Thoracic aorta endothelial cell (primary cell): ENCODE results near the gene RAB5B. TPM values are rescaled to one million over a fixed set of nuclear protein-coding genes. Genes with fewer than 3 reads are reported as not detected.

Experiments used
- total RNA-seq: library from RNA; depleted of rRNA; stranded (reverse); fragments of >200 nt; gene quantifications from 2 replicates; pipeline ENCODE4 v1.2.3, GENCODE V29; 2012

Gene RAB5B, protein sequence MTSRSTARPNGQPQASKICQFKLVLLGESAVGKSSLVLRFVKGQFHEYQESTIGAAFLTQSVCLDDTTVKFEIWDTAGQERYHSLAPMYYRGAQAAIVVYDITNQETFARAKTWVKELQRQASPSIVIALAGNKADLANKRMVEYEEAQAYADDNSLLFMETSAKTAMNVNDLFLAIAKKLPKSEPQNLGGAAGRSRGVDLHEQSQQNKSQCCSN
- total RNA-seq: 57.3 and 71.9 TPM in 2 replicates

GRCh38 chr12:55973599-55974307 lies at the start of gene RAB5B:
TSS of gene RAB5B (plus strand) at chr12:55974078. CDS start at chr12:55986961, 12,883 bp downstream.

DNA sequence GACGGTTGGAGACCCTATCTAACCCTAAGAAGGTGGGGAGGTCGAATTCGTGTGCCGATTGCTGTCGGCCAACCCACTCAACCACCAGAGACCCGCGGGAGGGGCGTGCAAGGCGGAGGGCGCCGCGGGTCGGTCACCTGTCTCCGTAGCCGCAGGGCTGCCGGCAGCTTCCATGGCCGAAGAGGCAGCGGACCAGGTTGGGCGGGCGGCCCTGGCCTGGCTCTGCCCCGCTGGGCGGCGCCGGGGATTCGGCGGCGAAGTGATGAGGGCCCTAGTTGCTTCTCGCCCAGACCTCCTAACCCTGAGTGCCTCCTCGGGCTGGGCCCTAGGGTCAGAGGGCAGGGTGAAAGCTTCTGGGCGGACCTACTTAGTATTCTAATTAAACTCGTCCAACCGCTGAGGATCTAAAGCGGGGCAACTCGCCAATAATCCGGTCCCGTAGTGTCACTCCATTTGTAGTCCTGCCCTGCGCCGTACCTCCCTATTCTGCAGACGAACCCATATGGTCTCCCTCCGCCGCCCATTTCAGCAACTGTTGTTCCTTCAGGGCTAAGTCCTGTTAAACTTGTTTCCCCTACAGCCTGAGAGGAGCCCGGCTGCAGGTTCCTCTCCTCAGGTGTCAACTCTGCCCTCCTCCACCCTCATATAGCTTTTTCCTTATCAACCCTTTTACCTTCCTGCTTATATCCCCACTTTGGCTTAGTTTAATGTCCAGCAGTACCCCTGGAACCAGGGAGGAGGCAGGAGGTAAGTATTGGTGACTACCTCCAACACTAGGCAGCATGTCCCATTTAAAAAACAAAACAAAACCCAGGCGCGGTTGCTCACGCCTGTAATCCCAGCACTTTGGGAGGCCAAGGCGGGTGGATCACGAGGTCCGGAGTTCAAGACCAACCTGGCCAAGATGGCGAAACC lies 46.0 kb upstream of the RAB5B start, which contains the start of gene PYM1:
Gene PYM1 (minus strand): TSS at position 307 of the 915 bp plus-strand sequence. CDS start 133 bp downstream, at position 174.

GRCh38 chr12:55930771-55931316 lies 43.0 kb upstream of the RAB5B start, which contains the start of gene DGKA:
TSS of gene DGKA (plus strand) at chr12:55931162. CDS start at chr12:55936504, 5,342 bp downstream.

DNA sequence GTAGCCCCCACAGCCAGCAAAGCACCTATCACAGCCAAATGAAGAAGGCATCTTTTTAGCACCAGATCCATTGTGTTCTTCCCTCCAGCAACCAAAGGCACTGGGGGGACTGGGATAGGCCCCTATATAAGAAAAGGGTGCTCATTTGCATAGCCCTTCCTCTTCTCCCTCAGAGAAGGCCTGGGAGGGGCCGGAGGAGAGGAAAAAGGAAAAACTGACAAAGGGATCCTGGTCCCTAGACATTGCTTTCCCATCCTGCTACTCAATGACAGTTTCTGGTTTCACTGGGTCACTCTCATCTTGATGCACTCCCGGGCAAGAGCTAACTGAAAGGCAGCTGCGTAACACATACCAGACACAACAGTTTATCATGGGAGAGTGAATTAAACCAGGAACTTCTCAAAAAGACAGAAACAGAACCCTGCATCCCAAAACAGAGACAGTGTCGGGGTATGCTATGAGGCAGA lies 7.9 kb upstream of the RAB5B start, which contains the start of gene PMEL:
Gene PMEL (minus strand): TSS at position 102 of the 467 bp plus-strand sequence. CDS start 31 bp downstream, at position 71.

DNA sequence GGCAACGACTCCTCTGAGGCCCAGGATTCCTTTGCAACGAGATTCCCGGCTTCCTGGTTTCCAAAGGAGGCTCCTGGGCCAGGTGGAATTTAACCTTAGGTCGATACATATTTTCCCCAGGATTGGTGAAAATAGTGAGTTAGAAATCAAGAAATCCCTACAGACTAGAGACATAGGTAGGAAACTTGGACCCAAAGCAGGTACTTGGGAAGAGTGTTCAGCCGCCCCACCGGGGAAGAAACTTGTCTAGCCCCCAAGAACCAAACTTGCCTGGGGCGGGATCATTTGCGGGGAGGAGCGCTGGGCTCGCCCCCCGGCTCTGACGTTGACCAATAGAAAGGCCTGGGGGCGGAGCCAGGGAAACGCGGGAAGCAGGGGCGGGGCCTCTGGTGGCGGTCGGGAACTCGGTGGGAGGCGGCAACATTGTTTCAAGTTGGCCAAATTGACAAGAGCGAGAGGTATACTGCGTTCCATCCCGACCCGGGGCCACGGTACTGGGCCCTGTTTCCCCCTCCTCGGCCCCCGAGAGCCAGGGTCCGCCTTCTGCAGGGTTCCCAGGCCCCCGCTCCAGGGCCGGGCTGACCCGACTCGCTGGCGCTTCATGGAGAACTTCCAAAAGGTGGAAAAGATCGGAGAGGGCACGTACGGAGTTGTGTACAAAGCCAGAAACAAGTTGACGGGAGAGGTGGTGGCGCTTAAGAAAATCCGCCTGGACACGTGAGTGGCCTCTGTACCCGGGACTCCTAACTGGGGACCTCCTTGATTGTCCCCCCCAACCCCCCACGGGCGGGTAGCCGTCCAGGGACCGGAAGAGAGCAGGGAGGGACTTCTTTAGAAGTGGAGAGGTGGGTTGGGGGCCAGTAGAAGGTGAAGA lies 7.2 kb upstream of the RAB5B start, which contains the start of gene CDK2:
Gene CDK2 (plus strand): TSS at position 423 of the 874 bp plus-strand sequence. CDS start 179 bp downstream, at position 602.

GRCh38 chr12:55996715-55997534 lies 23.0 kb downstream of the RAB5B start, which contains the start of gene SUOX:
TSS of gene SUOX (plus strand) at chr12:55997276. CDS start at chr12:56002222, 4,946 bp downstream.

DNA sequence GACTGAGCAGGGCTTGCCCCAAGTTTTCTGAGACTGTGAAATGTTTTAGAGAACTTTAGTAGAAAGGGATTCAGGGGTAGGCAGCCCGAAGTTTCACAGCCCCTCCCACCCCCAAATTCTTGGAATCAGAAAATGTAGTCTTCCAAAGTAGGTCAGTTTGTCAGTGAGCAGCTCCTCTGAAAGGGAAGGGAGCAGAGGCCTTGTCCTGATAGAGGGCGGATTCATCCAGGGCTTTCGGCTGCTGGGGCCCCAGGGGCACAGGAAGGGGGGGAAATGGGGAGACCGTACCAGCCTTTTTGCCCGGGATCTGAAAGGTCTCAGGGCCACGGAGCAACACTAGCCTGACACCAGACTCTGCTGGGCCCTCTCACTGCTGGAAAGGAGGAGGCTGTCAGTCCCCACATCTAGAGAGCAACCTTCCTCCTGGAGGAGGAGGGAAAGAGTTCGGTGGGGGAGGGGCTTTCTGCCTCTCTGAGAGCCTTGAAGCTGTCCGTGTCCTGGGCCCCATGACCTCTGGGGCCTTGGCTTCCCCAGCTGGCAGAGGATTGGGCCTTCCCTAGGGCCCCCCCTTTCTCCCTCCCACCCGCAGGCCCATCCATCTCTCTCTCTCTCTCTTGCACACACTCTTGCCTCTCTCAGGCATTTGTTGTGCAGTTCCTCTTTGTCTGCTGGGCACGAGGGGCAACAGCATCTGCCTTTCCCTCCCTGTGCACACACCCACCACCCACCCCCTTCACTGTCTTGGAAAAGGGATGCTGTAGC lies 46.7 kb downstream of the RAB5B start, which contains the start of gene IKZF4:
Gene IKZF4 (plus strand): TSS at position 621 of the 762 bp plus-strand sequence. CDS start 451 bp downstream, outside the sequence.

DNA sequence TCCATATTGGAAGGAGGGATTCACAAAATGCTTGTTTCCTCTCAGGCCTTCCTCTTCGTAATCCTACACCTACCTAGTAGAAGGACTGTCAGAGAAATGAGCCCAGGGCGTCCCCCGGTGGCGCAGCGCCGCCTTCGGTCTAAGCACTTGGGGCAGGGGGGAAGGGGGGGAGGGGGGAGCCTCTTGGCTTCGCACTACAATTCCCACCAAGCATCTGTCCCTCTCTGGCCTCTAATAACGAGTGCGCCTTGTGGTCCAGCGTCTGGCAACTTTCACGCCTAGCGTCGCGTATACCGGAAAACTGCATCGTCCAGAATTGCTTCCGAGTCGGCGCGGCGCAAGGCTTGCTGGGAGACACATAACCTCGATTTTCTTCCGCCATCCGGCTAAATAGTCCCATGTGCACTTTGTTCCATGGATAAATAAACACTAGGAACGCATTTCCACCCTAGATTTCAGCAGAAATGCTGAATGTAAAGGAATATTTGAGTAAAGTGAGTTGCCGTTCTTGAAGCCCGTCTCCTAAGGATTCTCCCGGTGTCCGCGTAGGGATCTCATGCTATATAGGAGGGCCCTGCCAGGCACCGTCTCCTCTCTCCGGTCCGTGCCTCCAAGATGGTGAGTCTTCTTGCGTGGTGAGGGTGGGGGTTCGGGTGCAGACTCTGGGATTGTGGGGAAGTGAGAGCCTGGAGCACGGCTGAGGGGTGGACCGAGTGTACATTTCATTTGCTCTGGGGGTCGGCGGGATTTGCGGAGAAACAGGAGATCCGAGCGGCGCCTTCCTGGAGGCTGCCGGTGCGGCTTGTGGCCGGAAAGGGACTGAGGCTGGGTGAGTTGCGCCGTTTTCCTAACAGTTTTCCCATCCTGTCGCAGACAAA lies 67.9 kb downstream of the RAB5B start, which contains the start of gene RPS26:
Gene RPS26 (plus strand): TSS at position 367 of the 878 bp plus-strand sequence. CDS start 249 bp downstream, at position 616.

Other genes with a start within 250 kb of the RAB5B start
- 713 and 1,112 TPM in 2 replicates for gene CD63, start 245.1 kb upstream of the RAB5B start, total RNA-seq
- 4.5 and 8.6 TPM in 2 replicates for gene GDF11, start 231.0 kb upstream of the RAB5B start, total RNA-seq
- gene SARNP, start 156.4 kb upstream of the RAB5B start, total RNA-seq: 97.2 and 125 TPM in 2 replicates
- 21.3 and 22.2 TPM in 2 replicates for gene ORMDL2, start 156.0 kb upstream of the RAB5B start, total RNA-seq
- gene DNAJC14, start 144.5 kb upstream of the RAB5B start, total RNA-seq: 32.4 and 43.6 TPM in 2 replicates
- 0.36 and 0.53 TPM in 2 replicates for gene MMP19, start 131.1 kb upstream of the RAB5B start, total RNA-seq
- gene PYM1, start 46.2 kb upstream of the RAB5B start, total RNA-seq: 22.2 and 27.8 TPM in 2 replicates
- 62.8 and 69.4 TPM in 2 replicates for gene DGKA, start 42.9 kb upstream of the RAB5B start, total RNA-seq
- gene PMEL, start 8.0 kb upstream of the RAB5B start, total RNA-seq: 0.36 and 0.40 TPM in 2 replicates
- 43.2 and 53.2 TPM in 2 replicates for gene CDK2, start 7.2 kb upstream of the RAB5B start, total RNA-seq
- gene SUOX, start 23.2 kb downstream of the RAB5B start, total RNA-seq: 19.5 and 24.8 TPM in 2 replicates
- gene IKZF4, start 47.0 kb downstream of the RAB5B start, total RNA-seq: 1.3 and 1.9 TPM in 2 replicates
- gene RPS26, start 67.8 kb downstream of the RAB5B start, total RNA-seq: 1,015 and 1,043 TPM in 2 replicates
- gene ERBB3, start 106.1 kb downstream of the RAB5B start, total RNA-seq: 0.43 TPM in 1 of 2 replicates, not detected in the other
- gene PA2G4, start 130.5 kb downstream of the RAB5B start, total RNA-seq: 284 and 285 TPM in 2 replicates
- gene RPL41, start 142.6 kb downstream of the RAB5B start, total RNA-seq: 2,466 and 4,153 TPM in 2 replicates
- 6.2 and 6.5 TPM in 2 replicates for gene ZC3H10, start 144.2 kb downstream of the RAB5B start, total RNA-seq
- gene ESYT1, start 154.2 kb downstream of the RAB5B start, total RNA-seq: 259 and 330 TPM in 2 replicates
- 51.1 and 67.2 TPM in 2 replicates for gene MYL6B, start 178.5 kb downstream of the RAB5B start, total RNA-seq
- 1,508 and 2,188 TPM in 2 replicates for gene MYL6, start 184.3 kb downstream of the RAB5B start, total RNA-seq
- gene SMARCC2, start 215.4 kb downstream of the RAB5B start, total RNA-seq: 72.1 and 75.0 TPM in 2 replicates
- 95.6 and 123 TPM in 2 replicates for gene RNF41, start 247.8 kb downstream of the RAB5B start, total RNA-seq